GM18858 (cell line): ENCODE results near the gene CNOT8.
"Not testable (repeated sequence)": the region's sequence is repeated elsewhere in the genome, so short reads cannot be mapped to it uniquely, and the experiment has no call there.

Experiments used
- ATAC-seq: cut with Tn5 transposase; IDR thresholded peaks from one replicate; pipeline ENCODE4 v1.9.1; 2021; ENCODE audit not compliant: unreplicated experiment

The CNOT8 gene

GRCh38 chr5:154858297-154858971 lies at the start of gene CNOT8:
Gene CNOT8, plus strand, starts transcription at chr5:154858627. Its CDS starts 4,652 bp downstream, at chr5:154863279.
- ATAC-seq, result peak; percentile 55

DNA sequence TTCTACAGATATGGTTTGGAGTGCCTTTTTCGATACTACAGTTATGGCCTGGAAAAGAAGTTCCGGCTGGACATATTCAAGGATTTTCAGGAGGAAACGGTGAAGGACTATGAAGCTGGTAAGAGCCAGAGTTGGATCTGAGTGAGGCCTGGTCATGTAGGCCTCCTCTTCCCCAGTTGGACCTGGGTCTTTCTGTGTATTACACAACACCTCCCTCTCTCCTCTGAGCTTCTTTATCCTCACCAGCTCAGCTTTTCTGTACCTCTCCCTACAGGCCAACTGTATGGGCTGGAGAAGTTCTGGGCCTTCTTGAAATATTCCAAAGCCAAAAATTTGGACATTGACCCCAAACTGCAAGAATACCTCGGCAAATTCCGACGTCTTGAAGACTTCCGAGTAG lies 47.2 kb upstream of the CNOT8 start:
- no peak for ATAC-seq

GRCh38 chr5:154811653-154812465 lies 46.6 kb upstream of the CNOT8 start:
- ATAC-seq, result no peak

DNA sequence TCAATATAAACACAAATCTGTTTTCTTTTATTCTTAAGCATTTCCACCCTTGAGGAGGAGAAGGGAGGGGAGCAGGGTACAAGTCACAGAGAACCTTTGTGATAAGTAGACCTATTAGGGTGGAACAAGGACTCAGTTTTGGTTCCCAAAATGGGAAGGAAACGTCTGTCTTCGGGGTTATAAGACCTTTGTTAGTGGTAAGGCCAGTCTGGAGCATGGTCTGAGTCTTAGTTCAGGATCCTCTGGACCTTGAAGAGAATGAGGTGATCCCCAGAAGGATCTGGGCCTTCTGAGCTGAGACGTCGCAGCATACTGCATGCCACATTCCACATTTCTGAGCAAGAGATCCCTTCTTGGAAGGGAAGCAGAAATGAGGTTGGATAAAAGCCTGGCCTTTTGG lies 45.3 kb upstream of the CNOT8 start:
- ATAC-seq, result no peak

- no peak for ATAC-seq
These were observed 44.7 kb upstream of the CNOT8 start for GRCh38 chr5:154813736-154814135.

DNA sequence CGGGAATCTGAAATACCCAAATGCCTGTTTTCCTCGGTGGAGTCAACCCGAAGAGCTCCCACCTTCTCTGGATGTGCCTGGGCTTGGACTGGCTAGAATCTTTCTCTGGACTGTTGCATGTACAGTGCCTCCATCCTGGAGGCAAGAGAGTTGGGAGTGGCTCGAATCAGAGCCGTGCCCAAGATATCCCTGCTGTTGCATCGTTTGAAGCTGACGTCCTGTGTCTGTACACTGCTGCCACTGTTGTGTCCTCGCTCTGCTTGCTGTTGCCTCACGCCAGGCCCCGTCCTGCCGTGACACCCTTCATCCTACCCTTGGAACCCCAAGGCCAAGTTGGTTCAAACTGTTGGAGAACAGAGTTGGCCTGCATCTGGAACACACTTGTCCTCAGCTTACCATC lies 43.4 kb upstream of the CNOT8 start:
- no peak for ATAC-seq

GRCh38 chr5:154815684-154816247 lies 42.7 kb upstream of the CNOT8 start:
- ATAC-seq, result no peak

- no peak for ATAC-seq
These were observed 41.4 kb upstream of the CNOT8 start for GRCh38 chr5:154816891-154817492.

GRCh38 chr5:154817815-154818214 lies 40.6 kb upstream of the CNOT8 start:
- ATAC-seq, result no peak

DNA sequence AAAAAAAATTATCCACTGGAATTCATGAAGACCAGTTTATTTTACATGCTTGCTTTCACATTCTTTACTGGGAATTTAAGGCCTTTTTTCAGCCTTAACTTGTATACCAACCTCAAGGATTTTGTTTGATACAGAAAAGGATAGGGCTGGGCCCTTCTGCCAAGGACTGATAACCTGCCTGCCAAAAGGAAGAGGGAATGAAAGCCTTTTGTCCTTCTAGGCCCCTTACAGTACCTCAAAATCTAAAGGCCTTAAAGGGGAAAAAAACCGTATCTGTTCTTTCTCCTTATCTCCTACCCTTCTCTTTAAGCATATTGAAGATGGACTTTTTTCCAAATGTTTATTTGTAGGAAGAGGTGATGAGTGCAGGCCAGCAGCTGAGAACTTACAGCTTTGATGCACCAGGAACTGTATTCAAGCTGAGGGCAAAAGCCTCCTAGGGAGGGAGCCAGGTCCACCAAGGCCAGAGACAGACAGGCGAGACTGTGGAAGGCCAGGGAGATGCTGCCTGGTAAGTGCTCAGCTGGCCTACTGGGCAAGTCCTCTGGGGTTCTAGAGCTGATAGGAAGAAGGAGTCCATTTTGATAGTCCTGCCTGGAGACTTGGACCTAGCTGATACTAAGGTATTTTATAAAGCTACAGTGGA lies 39.8 kb upstream of the CNOT8 start:
- ATAC-seq, result no peak

GRCh38 chr5:154819546-154819945 lies 38.9 kb upstream of the CNOT8 start:
- no peak for ATAC-seq

DNA sequence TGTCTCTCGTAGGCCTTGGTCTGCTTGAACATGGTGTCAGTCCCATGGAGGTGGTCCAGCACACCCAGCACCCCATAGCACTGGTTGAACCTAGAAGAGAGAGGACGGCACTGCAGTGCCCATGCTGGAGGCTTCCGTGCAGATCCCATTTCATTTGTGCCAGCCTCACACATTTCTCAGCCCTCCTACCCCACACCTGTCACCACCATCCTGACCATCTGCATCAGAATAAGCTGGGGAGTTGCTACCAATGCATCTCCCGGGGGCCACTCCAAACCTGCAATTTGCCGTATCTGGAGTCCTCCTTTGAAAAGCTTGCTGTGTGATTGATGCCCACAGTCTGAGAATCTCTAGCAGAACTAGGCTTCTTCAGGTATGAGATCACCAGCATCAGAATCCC lies 38.0 kb upstream of the CNOT8 start:
- ATAC-seq, result no peak

DNA sequence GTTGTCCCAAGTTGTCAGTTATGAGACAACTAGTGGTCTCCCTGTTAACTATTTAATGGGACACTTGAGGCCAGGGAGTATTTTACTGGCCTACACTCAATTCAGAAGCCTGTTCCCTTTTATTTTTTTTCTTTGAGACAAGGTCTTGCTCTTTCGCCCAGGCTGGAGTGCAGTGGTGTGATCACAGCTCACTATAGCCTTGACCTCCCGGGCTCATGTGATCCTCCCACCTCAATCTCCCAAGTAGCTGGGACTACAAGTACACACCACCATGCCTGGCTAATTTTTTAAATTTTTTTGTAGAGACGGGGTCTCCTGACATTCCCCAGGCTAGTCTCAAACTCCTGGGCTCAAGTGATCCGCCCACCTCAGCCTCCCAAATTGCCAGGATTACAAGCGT lies 35.5 kb upstream of the CNOT8 start:
- not testable (repeated sequence) for ATAC-seq

DNA sequence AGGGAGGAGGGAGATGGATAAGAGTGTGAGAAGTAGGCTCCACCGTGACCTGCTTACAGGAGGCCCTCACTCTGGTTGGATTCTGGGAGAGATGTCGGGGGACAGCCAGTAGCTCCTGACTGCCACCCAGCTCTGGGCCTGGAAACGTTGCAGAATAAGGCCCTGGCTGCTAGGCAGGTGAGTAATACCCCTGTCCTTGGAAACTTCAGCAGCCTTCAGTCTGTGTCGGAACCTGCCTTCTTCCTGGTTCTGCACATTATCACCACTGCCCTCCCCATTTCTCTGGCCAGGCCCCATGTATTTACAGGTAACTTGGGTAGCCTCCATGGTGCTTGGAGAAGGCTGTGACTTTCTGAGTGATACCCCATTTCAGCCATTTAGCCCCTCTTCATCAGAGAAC lies 34.8 kb upstream of the CNOT8 start:
- no peak for ATAC-seq

DNA sequence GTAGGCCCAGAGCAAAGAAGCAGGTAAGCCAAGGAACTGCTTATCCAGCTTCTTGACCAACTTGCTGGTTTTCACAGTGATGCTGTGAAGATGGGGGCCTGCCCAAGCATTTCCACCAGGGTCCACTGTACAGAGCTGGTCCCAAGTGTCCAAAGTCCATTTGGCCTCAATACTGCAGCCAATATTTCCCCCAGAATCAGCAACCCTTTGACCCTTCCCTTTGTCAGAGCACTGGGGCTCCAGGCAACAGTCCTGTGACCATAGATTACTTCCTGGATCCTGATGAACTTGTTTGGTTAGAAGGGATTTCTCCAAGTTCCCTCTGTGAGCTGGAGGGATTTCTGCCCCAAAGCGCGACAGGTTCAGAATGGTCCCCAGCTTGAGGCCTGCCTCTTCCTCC lies 34.4 kb upstream of the CNOT8 start:
- ATAC-seq, result no peak

- no peak for ATAC-seq
These were observed 29.2 kb upstream of the CNOT8 start for GRCh38 chr5:154829181-154829588.

GRCh38 chr5:154829589-154830218 lies 28.7 kb upstream of the CNOT8 start:
- ATAC-seq, result no peak

GRCh38 chr5:154830219-154830595 lies 28.2 kb upstream of the CNOT8 start:
- no peak for ATAC-seq

GRCh38 chr5:154830596-154830995 lies 27.8 kb upstream of the CNOT8 start:
- ATAC-seq, result no peak

GRCh38 chr5:154831451-154831850 lies 27.0 kb upstream of the CNOT8 start:
- ATAC-seq, result no peak

GRCh38 chr5:154832804-154833203 lies 25.6 kb upstream of the CNOT8 start:
- ATAC-seq, result not testable (repeated sequence)
